DMS 273 (cell line): ENCODE data around the gene SMARCAL1.
A peak's percentile ranks its signal among the peaks of the same experiment; 100 is the strongest.
"Not testable (repeated sequence)": the region's sequence is repeated elsewhere in the genome, so short reads cannot be mapped to it uniquely, and the experiment has no call there.

Experiments
- DNase-seq: peaks from one replicate; lab custom pipeline; 2025; ENCODE audit not compliant: unreplicated experiment; lab: John Stamatoyannopoulos, UW

The SMARCAL1 gene

DNA sequence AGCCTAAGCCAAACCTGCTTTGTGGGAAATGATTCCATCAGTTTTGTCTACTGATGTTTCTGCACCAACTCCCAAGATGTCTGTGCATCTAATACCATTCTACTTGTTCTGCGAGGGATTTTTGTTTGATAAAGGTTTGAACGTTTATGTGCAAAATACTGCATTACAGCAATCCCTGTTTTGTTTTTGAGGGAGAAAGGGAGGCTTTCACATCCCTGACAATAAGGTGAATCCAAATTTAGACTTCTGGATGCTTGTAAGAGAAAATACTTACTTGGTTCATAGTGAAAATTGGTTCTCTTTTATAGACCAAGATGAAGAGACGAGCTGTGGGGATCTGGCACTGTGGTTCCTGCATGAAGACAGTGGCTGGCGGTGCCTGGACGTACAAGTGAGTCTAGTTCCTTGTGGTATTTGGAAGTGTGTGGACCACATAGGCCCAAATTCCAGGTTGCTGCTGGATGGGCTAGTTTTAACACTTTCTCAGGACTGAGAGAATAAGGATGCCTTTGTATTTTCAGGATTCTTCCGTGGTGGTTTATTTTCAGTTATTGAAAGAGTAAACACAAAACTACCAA is 87.4 kb downstream of the SMARCAL1 start:
- peak; percentile 20 for DNase-seq

DNA sequence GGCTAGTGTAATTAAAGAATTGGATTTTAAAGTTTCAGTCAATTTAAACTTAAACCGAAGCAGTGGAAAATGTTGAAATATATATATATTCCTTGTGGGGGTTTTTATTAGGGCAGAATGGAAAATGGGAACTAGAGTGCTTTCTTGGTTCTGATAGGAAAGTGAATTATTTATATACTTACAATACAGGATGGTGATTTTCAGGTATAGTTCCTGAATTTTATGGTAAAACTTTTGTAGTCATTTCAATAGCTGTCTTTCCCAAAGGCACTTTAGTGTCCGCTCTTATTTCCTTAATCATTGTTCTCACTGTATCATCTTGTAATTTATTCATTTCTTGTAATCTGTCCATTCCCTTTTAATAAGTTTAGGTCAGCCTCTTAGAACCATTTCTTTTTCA is 88.3 kb downstream of the SMARCAL1 start:
- no peak for DNase-seq

DNA sequence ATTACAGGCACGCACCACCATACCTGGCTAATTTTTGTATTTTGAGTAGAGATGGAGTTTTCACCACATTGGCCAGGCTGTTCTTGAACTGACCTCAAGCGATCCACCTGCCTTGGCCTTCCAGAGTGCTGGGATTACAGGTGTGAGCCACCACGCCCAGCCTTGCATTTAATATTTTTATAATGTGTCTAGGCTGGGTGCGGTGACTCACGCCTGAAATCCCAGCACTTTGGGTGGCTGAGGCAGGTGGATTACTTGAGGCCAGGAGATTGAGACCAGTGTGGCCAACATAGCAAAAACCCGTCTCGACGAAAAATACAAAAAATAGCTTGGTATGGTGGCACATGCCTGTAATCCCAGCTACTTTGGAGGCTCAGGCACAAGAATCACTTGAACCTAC is 89.6 kb downstream of the SMARCAL1 start:
- DNase-seq, result no peak

DNA sequence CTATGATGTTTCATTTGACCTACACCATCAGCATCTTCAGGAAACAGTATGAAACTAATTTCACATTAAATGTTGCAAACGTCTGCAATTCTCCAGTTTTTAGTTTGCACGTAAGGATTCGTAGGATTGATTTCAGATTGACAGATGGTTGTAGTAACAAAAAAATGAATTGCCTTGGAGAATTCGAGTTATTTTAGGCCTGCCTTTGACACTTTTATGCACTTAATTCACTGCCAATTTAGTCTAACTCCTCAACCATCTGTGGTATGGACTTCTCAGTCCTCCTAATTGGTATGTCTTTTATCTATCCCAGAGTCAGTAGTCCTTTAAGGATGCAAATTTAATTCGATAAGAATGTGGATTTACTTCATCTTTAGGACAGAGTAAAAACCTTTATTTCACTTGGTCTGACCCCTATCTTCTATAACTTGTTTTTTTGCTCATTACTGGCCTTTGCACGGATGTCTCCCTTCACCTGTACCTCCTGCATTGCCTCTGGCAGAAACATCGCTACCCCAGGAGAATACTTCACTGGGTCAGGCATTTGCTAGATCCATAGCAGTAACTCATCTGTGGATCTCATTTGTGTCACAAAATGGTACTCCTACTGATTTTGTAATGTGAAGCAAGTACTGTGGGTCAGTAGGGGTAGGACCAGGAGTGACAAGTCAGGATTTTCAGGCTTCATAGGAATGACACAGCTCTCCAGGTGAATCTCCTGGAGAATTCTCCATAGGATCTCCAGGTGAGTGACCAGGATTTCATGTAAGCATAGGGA is 90.3 kb downstream of the SMARCAL1 start:
- DNase-seq, result peak; percentile 26

DNA sequence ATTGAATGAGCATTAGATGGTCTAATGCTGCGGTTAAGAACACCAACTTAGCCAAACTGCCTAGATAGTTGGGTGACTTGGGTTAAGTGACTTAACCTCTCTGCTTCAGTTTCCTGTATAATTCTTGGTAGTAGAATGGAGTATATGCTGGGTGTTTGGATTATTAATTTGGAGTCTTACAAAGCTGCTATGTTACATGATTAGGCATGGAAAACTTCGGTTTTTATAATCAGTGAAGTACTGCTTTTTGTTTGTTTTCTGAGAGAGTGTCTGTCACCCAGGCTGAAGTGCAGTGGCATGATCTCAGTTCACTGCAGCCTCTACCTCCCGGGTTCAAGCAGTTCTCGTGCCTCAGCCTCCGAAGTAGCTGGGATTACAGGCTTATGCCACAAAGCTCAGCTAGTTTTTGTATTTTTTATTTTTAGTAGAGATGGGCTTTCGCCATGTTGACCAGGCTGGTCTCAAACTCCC is 90.9 kb downstream of the SMARCAL1 start:
- peak; percentile 36 for DNase-seq

DNA sequence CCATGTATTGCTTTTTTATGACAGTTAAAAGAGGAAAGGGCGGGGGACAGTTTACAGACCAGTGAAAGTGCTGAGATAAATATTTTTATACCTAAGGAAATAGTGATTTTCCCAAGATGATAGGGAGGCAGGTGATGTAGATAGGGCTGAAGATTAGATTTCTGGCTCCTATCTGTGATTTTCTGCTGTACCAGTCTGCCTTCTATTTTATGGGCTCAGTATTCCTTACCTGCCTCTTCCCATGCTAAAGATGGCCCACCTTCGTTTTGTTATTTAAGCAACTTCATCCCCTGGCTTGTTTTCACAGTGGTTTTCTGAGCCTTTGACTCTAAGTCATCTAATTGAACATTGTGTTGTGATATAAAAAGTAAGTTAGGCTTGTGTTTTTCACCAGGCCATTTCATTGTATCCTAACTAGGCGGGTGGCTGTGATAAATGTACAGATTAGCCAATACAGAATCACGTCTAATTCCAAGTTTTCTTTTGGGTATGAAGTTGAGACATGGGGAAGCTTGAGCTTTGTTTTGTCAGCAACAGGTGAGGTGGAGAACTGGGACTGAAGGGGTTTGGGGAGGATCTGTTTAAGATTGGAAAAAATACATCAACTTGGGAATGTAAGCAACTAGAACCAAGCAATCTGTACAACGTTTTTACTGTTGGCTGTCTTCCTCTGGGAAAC is 91.6 kb downstream of the SMARCAL1 start:
- DNase-seq, result peak; percentile 54

DNA sequence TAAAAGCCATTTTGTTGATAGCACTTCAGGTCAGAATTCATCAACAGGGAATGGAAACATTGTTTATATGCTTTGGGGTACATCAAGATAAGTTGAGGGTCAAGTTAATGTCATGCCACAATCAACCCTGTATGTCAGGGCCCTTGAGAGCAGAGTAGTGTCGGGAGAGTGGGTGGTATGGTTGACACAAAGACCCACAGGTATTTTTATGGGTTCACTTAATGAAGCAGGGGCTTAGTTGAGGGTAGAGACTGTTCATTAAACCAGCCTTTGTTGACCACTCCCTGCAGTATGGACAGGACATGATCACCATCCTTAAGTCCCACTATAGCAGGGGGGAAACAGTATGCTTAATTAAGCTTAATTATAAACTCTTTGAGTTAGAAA is 92.1 kb downstream of the SMARCAL1 start:
- DNase-seq, result peak; percentile 54

DNA sequence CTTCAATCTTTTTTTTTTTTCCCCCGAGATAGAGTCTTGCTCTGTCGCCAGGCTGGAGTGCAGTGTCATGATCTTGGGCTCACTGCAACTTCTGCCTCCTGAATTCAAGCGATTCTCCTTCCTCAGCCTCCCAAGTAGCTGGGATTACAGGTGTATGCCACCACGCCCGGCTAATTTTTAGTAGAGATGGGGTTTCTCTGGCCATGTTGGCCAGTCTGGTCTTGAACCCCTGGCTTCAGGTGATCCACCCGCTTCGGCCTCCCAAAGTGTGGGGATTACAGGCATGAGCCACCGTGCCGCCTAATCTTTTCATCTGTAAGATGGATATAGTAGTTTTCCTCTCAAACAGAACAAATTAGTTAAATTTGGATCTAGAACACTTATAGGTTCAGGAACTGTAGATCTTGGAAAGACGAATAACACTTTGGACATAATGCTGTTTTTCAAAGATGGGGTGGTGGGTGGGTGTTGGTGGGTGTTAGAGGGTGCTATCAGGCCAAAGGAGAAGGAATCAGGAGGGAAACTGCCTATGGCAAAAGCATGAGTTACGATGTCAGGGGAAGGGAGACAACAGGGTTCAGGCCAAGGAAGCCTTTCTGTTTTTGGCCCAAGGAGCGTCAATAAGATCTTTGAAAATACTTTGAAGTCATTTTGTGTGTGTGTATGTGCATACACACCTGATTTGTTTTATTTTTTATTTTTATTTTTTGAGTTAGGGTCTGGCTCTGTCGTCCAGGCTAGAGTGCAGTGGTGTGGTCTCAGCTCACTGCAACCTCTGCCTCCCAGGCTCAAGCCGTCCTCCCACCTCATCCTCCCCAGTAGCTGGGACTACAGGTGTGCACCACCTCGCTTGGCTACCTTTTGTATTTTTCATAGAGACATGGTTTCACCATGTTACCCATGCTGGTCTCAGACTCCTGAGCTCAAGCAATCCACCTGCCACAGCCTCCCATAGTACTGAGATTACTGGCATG is 93.1 kb downstream of the SMARCAL1 start:
- peak; percentile 45 for DNase-seq

DNA sequence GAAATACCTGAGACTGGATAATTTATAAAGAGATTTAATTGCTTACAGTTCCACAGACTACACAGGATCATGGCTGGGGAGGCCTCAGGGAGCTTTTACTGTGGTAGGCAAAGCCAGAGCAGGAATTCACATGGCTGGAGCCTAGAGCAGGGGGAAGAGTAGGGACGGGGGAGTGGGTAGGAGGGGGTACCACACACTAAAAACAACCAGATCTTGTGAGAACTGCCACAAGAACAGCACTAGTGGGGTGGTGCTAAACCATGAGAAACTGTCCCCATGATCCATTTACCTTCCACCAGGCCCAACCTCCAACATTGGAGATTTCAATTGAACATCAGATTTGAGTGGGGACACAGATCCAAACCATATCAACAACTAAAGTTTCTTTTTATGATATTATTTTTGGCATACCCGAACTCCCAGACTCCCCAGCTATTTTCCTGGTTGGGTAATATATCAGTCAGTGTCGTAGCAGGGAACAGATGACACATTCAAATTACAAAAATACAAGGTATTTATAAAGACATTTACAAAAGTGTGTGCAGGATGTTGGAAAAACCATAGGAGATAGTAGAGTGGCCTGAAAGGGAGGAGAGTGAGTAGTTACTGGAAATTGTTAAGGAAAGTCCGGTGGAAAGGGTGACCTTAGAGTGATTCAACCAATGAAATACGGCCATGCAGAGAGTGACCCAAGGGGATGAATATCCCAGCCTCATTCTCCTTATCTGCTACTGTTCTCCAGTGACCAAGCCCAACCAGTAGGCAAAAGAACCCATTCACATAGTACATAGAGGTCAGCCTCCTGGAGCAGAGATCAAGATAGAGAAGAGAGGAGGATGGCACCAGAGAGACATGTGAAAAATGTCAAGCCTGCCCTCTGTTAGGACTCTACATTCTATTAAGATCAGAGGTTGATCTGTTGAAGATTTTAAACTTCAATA is 95.2 kb downstream of the SMARCAL1 start:
- peak; percentile 51 for DNase-seq

DNA sequence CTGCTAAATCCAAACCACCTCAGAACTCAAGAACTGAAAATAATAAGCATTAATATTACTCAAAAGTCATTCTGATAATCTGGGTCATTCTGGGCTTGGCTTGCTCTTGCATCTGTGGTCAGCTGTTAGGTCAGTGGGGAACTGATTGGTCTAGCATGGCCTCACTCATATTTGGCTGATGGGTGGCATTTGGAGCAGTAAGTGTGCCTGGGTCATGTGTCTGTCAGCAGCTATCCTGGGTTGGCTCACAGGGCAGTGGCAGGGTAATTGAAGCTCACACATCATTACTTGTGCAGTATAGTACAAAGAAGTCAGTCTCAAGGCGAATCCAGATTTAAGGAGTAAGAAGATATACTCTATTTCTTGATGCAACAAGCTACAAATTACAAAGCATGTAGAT is 95.9 kb downstream of the SMARCAL1 start:
- peak; percentile 41 for DNase-seq

DNA sequence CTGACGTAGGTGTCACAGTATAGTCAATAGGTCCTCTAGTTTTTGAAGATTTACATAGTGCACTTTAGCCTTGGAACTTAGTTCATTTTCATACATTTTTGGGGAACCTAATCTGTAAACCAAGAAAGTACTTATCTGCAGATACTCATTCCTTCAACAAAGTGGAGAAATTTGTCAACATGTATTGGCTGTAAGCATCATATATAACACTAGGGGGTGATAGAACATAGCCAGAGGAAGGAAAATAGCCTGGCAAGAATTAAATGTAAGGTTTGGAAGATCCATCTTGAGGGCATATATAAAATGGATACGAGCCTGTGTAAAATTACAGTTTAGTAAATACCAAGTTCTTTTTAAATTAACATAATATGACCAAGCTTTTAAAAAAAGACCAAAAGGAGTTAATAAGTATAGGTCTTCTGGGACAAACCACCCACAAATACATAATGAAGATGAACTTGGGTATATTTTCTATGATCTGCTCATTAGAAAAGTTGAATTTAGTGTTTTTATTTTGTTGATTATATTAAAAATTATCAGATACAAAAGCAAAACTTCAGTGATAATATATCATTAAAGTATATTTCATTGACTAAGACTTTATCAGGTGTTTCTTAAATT is 104.6 kb downstream of the SMARCAL1 start:
- peak; percentile 78 for DNase-seq

DNA sequence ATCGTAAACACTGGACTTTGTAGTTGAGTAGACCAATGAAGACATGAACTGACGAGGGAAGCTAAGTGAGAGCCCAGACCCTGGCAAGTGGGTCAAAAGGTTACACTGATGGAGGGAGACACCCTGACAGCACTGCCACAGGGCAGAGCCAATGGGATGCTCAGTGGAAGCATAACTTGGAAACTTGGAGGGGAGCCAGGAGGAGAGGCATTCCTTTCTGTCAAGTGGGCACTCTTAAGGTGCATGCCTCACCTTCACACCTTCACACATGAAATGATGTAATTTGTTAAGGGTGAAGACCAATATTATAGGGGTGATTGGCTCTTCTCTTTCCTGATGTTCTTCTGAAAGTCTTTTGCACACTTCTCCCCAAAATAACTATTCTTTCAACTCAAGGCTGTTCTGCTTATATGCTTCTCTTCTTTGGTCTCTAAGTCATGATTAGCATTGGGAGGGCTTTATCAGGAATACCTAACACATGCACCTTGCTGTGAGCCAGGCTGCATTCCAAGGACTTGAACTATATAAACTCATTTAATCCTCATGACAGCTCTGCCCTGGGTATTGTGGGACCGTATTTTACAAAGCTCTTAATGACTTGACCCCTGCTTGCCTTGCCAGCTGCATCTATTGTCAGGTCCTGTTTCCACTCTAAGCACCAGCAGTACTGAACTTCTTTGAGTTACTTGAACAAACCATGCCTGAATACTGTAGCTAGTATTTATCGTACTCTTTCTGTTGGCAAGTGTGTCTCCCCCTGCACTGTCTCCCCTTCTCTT is 105.4 kb downstream of the SMARCAL1 start:
- DNase-seq, result peak; percentile 34

DNA sequence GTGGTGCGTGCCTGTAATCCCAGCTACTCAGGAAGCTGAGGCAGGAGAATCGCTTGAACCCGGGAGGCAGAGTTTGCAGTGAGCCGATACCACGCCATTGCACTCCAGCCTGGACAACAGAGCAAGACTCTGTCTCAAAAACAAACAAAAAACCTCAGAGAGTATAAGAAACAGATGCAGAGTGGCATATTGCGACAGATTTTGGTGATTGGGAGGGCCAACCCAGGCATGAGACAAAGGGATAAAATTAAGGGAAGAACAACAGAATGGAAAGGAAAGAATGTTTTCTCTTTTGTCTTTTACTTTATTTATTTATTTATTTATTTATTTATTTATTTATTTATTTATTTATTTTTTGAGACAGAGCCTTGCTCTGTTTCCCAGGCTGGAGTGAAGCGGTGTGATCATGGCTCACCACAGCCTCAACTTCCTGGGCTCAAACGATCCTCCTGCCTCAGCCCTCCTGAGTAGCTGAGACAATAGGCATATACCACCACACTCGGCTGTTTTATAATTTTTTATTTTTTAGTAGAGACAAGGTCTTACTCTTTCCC is 106.4 kb downstream of the SMARCAL1 start:
- not testable (repeated sequence) for DNase-seq

DNA sequence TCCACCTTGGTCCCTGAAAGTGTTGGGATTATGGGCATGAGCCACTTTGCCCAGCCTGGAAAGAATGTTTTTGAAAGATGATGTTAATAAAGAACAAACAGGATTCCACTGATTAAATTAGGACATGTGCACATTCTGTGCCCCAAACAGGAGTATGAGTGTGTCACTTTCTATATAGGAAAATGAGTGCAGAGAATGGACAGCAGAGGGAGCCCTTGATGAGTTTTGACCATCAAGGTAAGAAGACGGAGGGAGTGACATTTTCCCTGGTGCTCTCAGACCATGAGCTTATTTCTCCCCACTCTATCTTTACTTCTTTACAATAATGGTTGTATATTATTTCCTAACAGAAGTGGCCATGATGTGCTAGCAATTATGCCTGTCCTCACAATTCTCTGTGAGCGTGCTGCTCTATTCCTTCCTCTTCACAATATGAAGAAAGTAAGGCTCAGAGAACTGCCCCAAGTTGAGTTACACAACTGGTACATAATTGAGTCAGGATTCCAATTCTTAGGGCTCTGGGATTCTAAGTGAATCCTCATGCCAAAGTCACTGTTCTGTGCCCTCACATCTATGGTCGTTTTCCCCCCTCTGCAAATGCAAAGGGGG is 107.0 kb downstream of the SMARCAL1 start:
- peak; percentile 90 for DNase-seq

DNA sequence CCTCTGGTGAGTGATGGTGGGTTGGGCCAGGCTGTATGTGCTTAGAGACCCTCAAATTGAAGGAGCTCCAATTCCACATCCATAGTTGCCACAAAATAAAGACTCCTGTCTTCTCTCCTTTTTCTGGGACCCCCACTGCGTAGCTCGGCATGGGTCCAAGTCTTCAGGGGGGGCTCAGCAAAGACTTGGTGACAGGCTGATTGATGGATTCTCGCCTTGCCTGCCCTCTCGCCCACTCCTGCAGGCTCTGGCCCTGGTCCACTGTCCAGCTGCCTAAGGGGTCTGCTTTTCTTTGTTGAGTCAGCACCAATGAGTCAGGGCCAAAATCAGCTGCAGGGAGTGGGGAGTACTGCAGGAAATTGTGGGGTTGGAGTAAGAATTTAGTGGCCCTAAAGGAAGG is 107.8 kb downstream of the SMARCAL1 start:
- no peak for DNase-seq

DNA sequence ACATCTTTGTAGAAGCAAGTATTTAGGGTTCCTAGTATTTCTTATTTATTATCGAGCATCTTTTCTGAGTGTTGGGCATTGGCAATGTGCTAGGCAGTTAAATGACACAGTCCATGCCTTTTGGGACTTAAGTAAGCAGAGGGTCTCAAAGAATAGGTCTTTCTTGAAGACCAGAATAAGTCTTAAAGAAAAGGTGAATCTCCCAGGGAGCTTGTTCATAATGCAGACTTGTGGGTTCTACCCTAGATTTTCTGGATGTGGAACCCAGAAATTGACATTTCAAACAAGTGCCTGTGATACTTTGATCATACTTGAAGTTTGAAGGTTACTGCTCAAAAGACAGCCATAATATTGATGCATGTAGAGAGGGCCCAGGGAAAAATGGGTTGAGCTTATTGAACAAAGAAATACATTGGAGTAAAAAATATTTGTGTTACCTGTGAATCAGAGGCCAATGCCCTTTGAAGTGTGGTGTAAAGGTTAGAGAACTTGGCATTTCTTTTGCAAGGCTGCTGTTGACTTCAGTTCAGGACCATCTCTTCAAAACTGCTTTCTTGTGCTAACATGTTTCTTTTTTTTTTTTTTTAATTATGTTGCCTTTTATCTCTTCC is 110.7 kb downstream of the SMARCAL1 start:
- DNase-seq, result no peak

DNA sequence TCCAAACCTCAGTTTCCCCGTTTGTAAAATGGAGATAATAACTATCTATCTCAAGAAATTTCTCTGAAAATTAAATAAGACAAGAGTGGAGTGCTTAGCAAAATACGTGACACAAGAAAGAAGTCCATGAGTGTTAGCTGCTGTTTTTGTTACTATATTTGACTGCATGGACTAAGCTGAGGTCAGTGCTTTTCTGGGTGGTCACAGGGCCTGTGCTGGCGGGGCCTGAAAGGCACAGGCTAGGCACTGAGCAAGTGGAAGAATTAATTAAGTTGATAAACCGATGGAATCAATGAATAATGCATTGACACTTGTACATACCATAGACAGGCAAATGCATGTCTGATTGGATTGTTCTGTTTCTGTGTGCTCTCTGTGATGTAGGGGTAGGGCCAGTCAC is 113.7 kb downstream of the SMARCAL1 start:
- DNase-seq, result no peak

DNA sequence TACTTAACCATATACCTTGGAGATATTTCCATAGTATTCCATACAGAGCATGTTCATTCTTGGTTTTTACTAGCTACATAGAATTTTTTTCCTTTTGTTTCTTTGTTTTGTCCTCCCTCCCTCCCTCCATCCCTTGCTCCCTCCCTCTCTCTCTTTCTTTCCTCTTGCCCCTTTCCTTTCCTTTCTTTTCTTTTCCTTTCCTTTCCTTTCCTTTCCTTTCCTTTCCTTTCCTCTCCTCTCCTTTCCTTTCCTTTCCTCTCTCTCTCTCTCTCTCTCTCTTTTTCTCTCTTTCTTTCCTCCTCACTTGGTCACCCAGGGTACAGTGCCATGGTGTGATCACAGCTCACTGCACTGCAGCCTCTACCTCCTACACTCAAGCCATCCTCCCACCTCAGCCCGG is 114.7 kb downstream of the SMARCAL1 start:
- no peak for DNase-seq
